Stomach (tissue), 4 donors: ENCODE measurements around the gene PPP1R1C.

ENCODE experiments used
- POLR2AphosphoS5 ChIP-seq, 3 donors: sonication (generic); formaldehyde crosslinking; IDR thresholded peaks; one replicate each; pipeline ENCODE4 v1.6.1; 2016; ENCODE audit warnings: antibody characterized with exemption in 3 of 3
- TF ChIP-seq, protein P1 (sequence below), 7 experiments: fragments of 450-650 bp in 4 of 7; fragments of 200-600 bp in 3 of 7; sonication (generic) in 3 of 7; IDR thresholded peaks; one replicate each; pipeline ENCODE4 v1.5.1; 2016 to 2019; ENCODE audit warnings: antibody characterized with exemption in 7 of 7, control low read depth in 2 of 7, mild to moderate bottlenecking in 1 of 7

DNA sequence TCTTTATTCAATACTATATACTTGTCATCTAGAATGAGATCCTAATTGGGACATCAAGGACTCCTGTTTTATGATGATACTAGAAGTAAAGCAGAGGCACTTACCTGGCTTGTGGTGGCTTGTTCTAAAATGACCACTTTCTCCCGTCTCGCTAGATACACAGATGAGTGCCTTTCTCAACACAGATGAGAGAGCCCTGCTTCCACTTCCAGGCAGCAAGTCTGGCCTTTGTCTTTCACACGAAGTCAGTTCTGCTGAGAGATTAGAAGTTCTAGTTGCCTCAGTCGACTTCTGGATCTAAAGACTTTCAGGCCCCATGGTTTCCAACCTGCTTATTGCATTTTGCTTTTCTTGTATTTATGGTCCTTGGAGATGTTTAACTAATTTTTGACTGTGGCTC is 70.3 kb downstream of the PPP1R1C start:
- TF ChIP-seq, protein P1, sequence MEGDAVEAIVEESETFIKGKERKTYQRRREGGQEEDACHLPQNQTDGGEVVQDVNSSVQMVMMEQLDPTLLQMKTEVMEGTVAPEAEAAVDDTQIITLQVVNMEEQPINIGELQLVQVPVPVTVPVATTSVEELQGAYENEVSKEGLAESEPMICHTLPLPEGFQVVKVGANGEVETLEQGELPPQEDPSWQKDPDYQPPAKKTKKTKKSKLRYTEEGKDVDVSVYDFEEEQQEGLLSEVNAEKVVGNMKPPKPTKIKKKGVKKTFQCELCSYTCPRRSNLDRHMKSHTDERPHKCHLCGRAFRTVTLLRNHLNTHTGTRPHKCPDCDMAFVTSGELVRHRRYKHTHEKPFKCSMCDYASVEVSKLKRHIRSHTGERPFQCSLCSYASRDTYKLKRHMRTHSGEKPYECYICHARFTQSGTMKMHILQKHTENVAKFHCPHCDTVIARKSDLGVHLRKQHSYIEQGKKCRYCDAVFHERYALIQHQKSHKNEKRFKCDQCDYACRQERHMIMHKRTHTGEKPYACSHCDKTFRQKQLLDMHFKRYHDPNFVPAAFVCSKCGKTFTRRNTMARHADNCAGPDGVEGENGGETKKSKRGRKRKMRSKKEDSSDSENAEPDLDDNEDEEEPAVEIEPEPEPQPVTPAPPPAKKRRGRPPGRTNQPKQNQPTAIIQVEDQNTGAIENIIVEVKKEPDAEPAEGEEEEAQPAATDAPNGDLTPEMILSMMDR (IDR thresholded peaks at IDR 0.05) = no peak
- no peak for TF ChIP-seq POLR2AphosphoS5 (IDR thresholded peaks at IDR 0.05)
